Endodermal cell (in vitro differentiated cells): Measurements from ENCODE around the gene ITM2C. TPM values are rescaled to one million over a fixed set of nuclear protein-coding genes. Genes with fewer than 3 reads are reported as not detected.

Source experiments
- DNase-seq: peaks from one replicate; pipeline ENCODE4 v3.0.0-alpha.2; 2017
- H3K27ac ChIP-seq: 2 replicates; pipeline ENCODE4 v1.5.1; 2013; ENCODE audit warnings: mild to moderate bottlenecking, low read depth, low read length, moderate library complexity
- H3K27me3 ChIP-seq: 2 replicates; pipeline ENCODE4 v1.6.1; 2013; ENCODE audit warnings: mild to moderate bottlenecking, low read length, moderate library complexity; ENCODE audit not compliant: insufficient read depth, control insufficient read depth, poor library complexity, severe bottlenecking
- H3K36me3 ChIP-seq: 2 replicates; pipeline ENCODE4 v1.7.0; 2013; ENCODE audit warnings: mild to moderate bottlenecking, low read length, moderate library complexity; ENCODE audit not compliant: control insufficient read depth, insufficient read depth
- H3K4me1 ChIP-seq: one replicate; pipeline ENCODE4 v1.7.0; 2013; ENCODE audit warnings: low read length; ENCODE audit not compliant: control insufficient read depth, insufficient read depth
- H3K4me3 ChIP-seq: 2 replicates; pipeline ENCODE4 v1.5.1; 2013; ENCODE audit warnings: mild to moderate bottlenecking, low read length, moderate library complexity
- H3K9ac ChIP-seq: 2 replicates; pipeline ENCODE4 v1.6.1; 2013; ENCODE audit warnings: mild to moderate bottlenecking, low read length, moderate library complexity; ENCODE audit not compliant: poor library complexity, severe bottlenecking; ENCODE audit errors: extremely low read depth
- H3K9me3 ChIP-seq: 2 replicates; pipeline ENCODE4 v1.6.1; 2013; ENCODE audit warnings: mild to moderate bottlenecking, low read length, moderate library complexity; ENCODE audit not compliant: control insufficient read depth
- H3K27ac Mint-ChIP-seq: 2 replicates; pipeline ENCODE4 v1.8.0; 2020; ENCODE audit warnings: mixed read lengths
- H3K27me3 Mint-ChIP-seq: 2 replicates; pipeline ENCODE4 v1.8.0; 2021; ENCODE audit warnings: mild to moderate bottlenecking, mixed read lengths; ENCODE audit not compliant: insufficient read depth
- H3K36me3 Mint-ChIP-seq: 2 replicates; pipeline ENCODE4 v1.8.0; 2020; ENCODE audit warnings: low read depth, mixed read lengths
- H3K4me1 Mint-ChIP-seq: 2 replicates; pipeline ENCODE4 v1.8.0; 2020; ENCODE audit warnings: mixed read lengths
- H3K4me3 Mint-ChIP-seq: 2 replicates; pipeline ENCODE4 v1.8.0; 2020; ENCODE audit warnings: mild to moderate bottlenecking, moderate library complexity, mixed read lengths
- H3K9me3 Mint-ChIP-seq: 2 replicates; pipeline ENCODE4 v1.8.0; 2020; ENCODE audit warnings: mild to moderate bottlenecking, mixed read lengths
- WGBS, 2 experiments: methylation state at CpG; one replicate each; pipeline versions ENCODE4 v1.1.5 to v1.1.7; 2013; ENCODE audit warnings: missing lambda C conversion rate in 2 of 2, mixed read lengths in 1 of 2; ENCODE audit not compliant: insufficient coverage in 1 of 2, insufficient read length in 1 of 2; 5-methylcytosine and 5-hydroxymethylcytosine counted together
- total RNA-seq, 2 donors: library from RNA; stranded (reverse); fragmentation: NEBNext Ultra II Directional in 1 of 2; extraction: Animal tissue kit (Norgen Biotek cat#: 25700) in 1 of 2; gene quantifications; 2 replicates in 1 of 2; 3 replicates in 1 of 2; pipeline ENCODE4 v1.2.1, GENCODE V29; 2021
- TF ChIP-seq, protein P1 (sequence below): fragments of 200-600 bp; sonication (generic); conservative IDR thresholded peaks from 2 replicates; pipeline ENCODE4 v1.5.0; 2021; ENCODE audit warnings: antibody characterized with exemption, mild to moderate bottlenecking

ITM2C gene
- total RNA-seq, 2 donors from 2014 or later, result 208 to 269 TPM

DNA sequence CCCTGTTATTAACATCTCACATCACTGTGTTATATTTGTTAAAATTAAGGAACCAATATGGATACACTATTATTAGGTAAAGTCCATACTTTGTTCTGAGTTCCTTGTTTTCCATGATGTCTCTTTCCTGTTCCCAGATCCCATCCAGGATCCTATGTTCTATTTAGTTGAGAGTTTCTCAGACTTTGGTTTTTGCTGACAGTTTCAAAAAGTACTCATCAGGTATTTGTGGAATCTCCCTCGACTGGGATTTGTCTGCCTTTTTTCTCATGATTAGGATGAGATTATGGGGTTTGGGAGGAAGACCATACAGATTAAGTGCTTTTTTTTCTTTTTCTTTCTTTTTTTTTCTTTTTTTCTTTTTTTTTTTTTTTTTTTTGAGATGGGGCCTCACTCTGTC is 39.4 kb upstream of the ITM2C start:
- Mint-ChIP-seq H3K9me3 (peaks cover under 1% of the 10 kb centered on the region), H3K27me3 (peaks cover 34% of the 10 kb centered on the region), H3K36me3 (peaks cover 2% of the 10 kb centered on the region), H3K4me3 (no peak overlapping the region), H3K4me1 (peaks cover 14% of the 10 kb centered on the region), H3K27ac (no peak overlapping the region)
- H3K9me3 ChIP-seq, result no peaks in the 10 kb centered on the region
- H3K4me1 ChIP-seq, result peaks cover 6% of the 10 kb centered on the region
- no peaks in the 10 kb centered on the region for H3K36me3 ChIP-seq
- TF ChIP-seq, protein P1, sequence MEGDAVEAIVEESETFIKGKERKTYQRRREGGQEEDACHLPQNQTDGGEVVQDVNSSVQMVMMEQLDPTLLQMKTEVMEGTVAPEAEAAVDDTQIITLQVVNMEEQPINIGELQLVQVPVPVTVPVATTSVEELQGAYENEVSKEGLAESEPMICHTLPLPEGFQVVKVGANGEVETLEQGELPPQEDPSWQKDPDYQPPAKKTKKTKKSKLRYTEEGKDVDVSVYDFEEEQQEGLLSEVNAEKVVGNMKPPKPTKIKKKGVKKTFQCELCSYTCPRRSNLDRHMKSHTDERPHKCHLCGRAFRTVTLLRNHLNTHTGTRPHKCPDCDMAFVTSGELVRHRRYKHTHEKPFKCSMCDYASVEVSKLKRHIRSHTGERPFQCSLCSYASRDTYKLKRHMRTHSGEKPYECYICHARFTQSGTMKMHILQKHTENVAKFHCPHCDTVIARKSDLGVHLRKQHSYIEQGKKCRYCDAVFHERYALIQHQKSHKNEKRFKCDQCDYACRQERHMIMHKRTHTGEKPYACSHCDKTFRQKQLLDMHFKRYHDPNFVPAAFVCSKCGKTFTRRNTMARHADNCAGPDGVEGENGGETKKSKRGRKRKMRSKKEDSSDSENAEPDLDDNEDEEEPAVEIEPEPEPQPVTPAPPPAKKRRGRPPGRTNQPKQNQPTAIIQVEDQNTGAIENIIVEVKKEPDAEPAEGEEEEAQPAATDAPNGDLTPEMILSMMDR, result no peak
- no peak overlapping the region for H3K9ac ChIP-seq
- H3K4me3 ChIP-seq, result no peak overlapping the region
- no peaks in the 10 kb centered on the region for H3K27me3 ChIP-seq
- WGBS, 2 experiments, result 57% methylated on average over 1 of the region's 1 CpG; no CpG with 5 or more reads in 1 of the 2 experiments
- no peak overlapping the region for H3K27ac ChIP-seq
- DNase-seq, result no peak

DNA sequence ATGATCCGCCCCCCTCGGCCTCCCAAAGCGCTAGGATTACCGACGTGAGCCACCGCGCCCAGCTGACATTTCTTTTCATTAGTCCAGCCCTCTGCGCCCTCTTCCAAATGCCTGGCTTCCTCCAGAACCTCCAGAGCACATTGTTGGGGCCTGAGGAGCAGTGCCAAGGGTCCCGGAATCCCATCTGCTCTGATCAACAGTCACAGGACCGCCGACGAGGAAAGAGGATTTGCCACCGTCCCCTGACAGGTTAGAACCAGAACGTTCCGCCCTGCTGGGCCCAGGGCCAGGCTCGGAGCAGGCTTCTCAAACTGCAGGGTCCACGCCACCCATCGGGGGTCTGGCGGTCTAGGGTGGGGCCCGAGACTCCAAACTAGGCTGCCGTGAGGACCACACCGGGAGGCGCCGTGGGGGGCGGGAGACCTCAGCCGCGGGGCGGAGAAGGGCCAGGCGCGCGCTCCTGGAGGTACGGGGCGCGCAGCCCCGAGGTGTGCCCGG is 36.9 kb upstream of the ITM2C start:
- H3K4me3 Mint-ChIP-seq, result no peak overlapping the region
- Histone ChIP-seq H3K27ac (no peak overlapping the region), H3K9ac (no peak overlapping the region), H3K4me3 (no peak overlapping the region), H3K27me3 (peaks cover 13% of the 10 kb centered on the region), H3K36me3 (no peaks in the 10 kb centered on the region), H3K9me3 (no peaks in the 10 kb centered on the region), H3K4me1 (no peaks in the 10 kb centered on the region)
- TF ChIP-seq, protein P1, result no peak
- H3K36me3 Mint-ChIP-seq, result no peaks in the 10 kb centered on the region
- no peak for DNase-seq
- H3K27ac Mint-ChIP-seq, result no peak overlapping the region
- WGBS, 2 experiments, result 93 to 96% methylated on average over 20 to 36 of the region's 36 CpGs
- H3K27me3 Mint-ChIP-seq, result peaks cover 50% of the 10 kb centered on the region
- peaks cover 3% of the 10 kb centered on the region for H3K9me3 Mint-ChIP-seq
- peaks cover 1% of the 10 kb centered on the region for H3K4me1 Mint-ChIP-seq

DNA sequence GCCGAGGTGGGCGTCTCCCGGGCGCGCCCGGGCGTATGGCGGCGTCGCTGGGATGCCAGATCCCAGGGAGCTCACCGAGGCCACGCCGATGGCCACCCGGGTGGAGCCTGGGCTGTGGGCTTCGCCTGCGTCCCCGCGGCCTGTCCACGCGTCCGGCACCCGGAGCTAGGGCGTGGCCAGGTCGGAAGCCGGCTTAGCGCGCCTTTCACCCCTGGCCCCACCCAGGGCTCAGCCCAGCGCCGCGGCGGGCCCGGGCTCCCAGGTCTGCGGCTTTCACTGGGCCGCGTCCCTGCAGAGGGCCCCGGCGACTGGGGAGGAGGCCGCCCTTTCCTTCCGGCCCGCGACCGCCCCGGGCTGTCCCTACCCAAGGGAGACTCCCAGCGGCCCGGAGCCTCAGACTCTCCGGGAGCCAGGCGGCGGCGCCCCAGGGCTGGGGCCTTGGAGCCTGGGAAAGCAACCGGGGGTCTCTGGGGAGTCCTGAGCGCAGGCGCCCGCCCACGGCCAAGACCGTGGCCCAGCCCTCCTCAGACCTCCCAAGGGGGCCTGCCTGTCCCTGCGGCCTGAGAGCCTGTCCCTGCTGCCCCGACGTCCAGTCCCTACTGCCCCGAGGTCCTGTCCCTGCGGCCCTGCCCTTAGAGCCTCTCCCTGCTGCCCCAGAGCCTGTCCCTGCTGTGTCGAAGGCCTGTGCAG is 36.3 kb upstream of the ITM2C start:
- no peak overlapping the region for H3K4me3 ChIP-seq
- peak; percentile 55 for DNase-seq

More for the DNA sequence above, 36.3 kb upstream of the ITM2C start:
- Mint-ChIP-seq H3K9me3 (peaks cover 3% of the 10 kb centered on the region), H3K4me3 (no peak overlapping the region), H3K4me1 (peaks cover 1% of the 10 kb centered on the region), H3K36me3 (no peaks in the 10 kb centered on the region), H3K27me3 (peaks cover 50% of the 10 kb centered on the region), H3K27ac (no peak overlapping the region)
- H3K27me3 ChIP-seq, result peaks cover 15% of the 10 kb centered on the region
- no peaks in the 10 kb centered on the region for H3K36me3 ChIP-seq
- H3K4me1 ChIP-seq, result no peaks in the 10 kb centered on the region
- TF ChIP-seq, protein P1, result no peak
- no peaks in the 10 kb centered on the region for H3K9me3 ChIP-seq
- WGBS, 2 experiments, result 91 to 95% methylated on average over 29 to 61 of the region's 61 CpGs
- no peak overlapping the region for H3K9ac ChIP-seq
- H3K27ac ChIP-seq, result no peak overlapping the region
